ENCODE measurements around the gene TTLL10. TPM values are rescaled to one million over a fixed set of nuclear protein-coding genes. Genes with fewer than 3 reads are reported as not detected.

Gene TTLL10
- total RNA-seq, 1 experiment from 2014 or later, result 0.68 TPM

DNA sequence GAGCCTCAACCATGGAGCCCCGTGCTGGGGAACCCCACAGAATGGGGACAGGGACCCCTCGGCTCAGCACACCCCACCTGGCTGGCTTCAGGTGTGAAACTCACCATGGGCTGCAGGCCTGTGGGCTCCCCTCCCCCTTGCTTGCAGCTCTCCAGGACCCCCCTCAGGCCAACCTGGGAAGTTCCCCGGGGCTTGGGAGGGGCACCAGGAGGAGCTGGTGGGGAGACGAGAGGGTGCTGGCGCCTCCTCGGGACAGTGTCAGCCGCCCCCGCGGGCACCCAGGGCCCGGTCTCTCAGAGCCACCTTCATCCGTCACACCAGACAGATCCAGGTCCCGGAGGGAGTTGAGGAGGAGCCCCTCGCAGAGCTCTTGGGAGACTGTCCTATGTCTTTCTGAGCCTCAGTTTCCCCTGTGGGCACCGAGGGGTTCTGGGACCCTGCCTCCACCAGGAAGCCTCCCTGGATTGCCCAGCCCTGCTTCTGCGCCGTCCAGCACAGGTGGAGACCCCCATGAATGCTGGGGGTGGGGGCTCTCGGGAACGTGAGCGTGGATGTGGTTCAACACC is 33.4 kb downstream of the TTLL10 start:
- Histone ChIP-seq H3K9ac (ENCODE audit: extremely low read depth, insufficient read length, low read length) (no peak overlapping the region), H4K20me1 (ENCODE audit: control insufficient read depth, insufficient read depth, insufficient read length) (no peaks in the 10 kb centered on the region), H2AK5ac (ENCODE audit: insufficient read length, low read length) (no peak overlapping the region), H3K9me3 (ENCODE audit: control insufficient read depth, low read depth, low read length) (no peaks in the 10 kb centered on the region), H2BK20ac (ENCODE audit: low read depth, low read length, poor library complexity, severe bottlenecking) (no peak overlapping the region), H3K18ac (ENCODE audit: insufficient read length, low read depth, low read length) (no peak overlapping the region), H3K27me3 (ENCODE audit: insufficient read depth, low read length) (no peaks in the 10 kb centered on the region; the same call in 1 of the 2 replicates), H4K8ac (replicated peaks; ENCODE audit: insufficient read length, low read depth, low read length) (no peak overlapping the region), H3T11ph (ENCODE audit: low read length) (no peak overlapping the region), H3K56ac (ENCODE audit: insufficient read length, low read depth, low read length) (no peak overlapping the region), H2AFZ (ENCODE audit: low read length) (no peak overlapping the region), H3K4ac (ENCODE audit: low read depth, low read length) (no peak overlapping the region), H3K79me2 (ENCODE audit: insufficient read depth, low read length) (no peaks in the 10 kb centered on the region), H2BK15ac (ENCODE audit: low read depth, low read length) (no peak overlapping the region), H4K91ac (ENCODE audit: insufficient read length, low read depth, low read length) (no peak overlapping the region), H3K23me2 (ENCODE audit: insufficient read length, low read depth, low read length, poor library complexity, severe bottlenecking) (peaks cover 3% of the 10 kb centered on the region), H3K27ac (ENCODE audit: insufficient read length, low read depth, low read length) (no peak overlapping the region), H3K79me1 (ENCODE audit: insufficient read depth, low read depth, low read length, poor library complexity, severe bottlenecking) (no peaks in the 10 kb centered on the region), H3K23ac (ENCODE audit: insufficient read length, low read depth, low read length) (no peak overlapping the region), H2BK12ac (ENCODE audit: insufficient read length, low read depth, low read length) (no peak overlapping the region), H4K5ac (ENCODE audit: insufficient read length, low read depth, low read length) (no peak overlapping the region), H3K4me2 (ENCODE audit: insufficient read depth, insufficient read length, low read length) (peak overlapping the region; percentile 76), H3K4me1 (ENCODE audit: insufficient read depth, low read length) (no peaks in the 10 kb centered on the region), H3K14ac (ENCODE audit: insufficient read depth, low read length) (no peak overlapping the region), H2BK120ac (ENCODE audit: low read depth, low read length, poor library complexity, severe bottlenecking) (no peak overlapping the region), H2BK5ac (ENCODE audit: insufficient read length, low read length) (no peak overlapping the region)
- Mint-ChIP-seq H3K36me3 (ENCODE audit: insufficient read depth in 1 of 3, low read depth in 3 of 3) (no peaks in the 10 kb centered on the region), H3K27ac (no peak overlapping the region), H3K4me1 (peaks cover 2 to 6% of the 10 kb centered on the region in 2 experiments; a peak in 2 of 4 replicates), H3K4me3 (peak overlapping the region in 1 of 2 experiments; percentile 30; a peak in 1 of 5 replicates), H3K27me3 (ENCODE audit: low read depth) (peaks cover 20% of the 10 kb centered on the region), H3K9me3 (no peaks in the 10 kb centered on the region)
- TF ChIP-seq CTCF (conservative IDR thresholded peaks at IDR 0.05), result peak; percentile 26; the same call in 2 of the 3 replicates
- WGBS (ENCODE audit: extremely low coverage, insufficient read length, low lambda C conversion rate), result no CpG with 5 or more reads among the region's 19 CpGs
- no peak for DNase-seq

Data from H9 (cell line).